Measurements from ENCODE around the gene MACROD2.
A peak's percentile ranks its signal among the peaks of the same experiment; 100 is the strongest.

Gene MACROD2

GRCh38 chr20:15645816-15646215 is 1650.5 kb downstream of the MACROD2 start:
- DNase-seq (ENCODE audit: low read depth) = peak; percentile 19
- TF ChIP-seq CTCF (conservative IDR thresholded peaks at IDR 0.05; ENCODE audit: low read depth, low read length) = no peak
- H3K4me3 ChIP-seq (ENCODE audit: low read depth, low read length) = no peak overlapping the region

- TF ChIP-seq CTCF (conservative IDR thresholded peaks at IDR 0.05; ENCODE audit: low read depth, low read length) = no peak
- no peak overlapping the region for H3K4me3 ChIP-seq (ENCODE audit: low read depth, low read length)
- no peak for DNase-seq (ENCODE audit: low read depth)
Observed at GRCh38 chr20:15653396-15654207, 1658.3 kb downstream of the MACROD2 start.

GRCh38 chr20:15654208-15654649 is 1658.9 kb downstream of the MACROD2 start:
- TF ChIP-seq CTCF (conservative IDR thresholded peaks at IDR 0.05; ENCODE audit: low read depth, low read length) = peak; percentile 73
- DNase-seq (ENCODE audit: low read depth) = peak; percentile 72
- H3K4me3 ChIP-seq (ENCODE audit: low read depth, low read length) = no peak overlapping the region

GRCh38 chr20:15655295-15655874 is 1660.1 kb downstream of the MACROD2 start:
- no peak for DNase-seq (ENCODE audit: low read depth)
- H3K4me3 ChIP-seq (ENCODE audit: low read depth, low read length) = no peak overlapping the region
- no peak for TF ChIP-seq CTCF (conservative IDR thresholded peaks at IDR 0.05; ENCODE audit: low read depth, low read length)

- DNase-seq (ENCODE audit: low read depth) = peak; percentile 25
- H3K4me3 ChIP-seq (ENCODE audit: low read depth, low read length) = no peak overlapping the region
- TF ChIP-seq CTCF (conservative IDR thresholded peaks at IDR 0.05; ENCODE audit: low read depth, low read length) = no peak
Observed at GRCh38 chr20:15656124-15656523, 1660.8 kb downstream of the MACROD2 start.

GRCh38 chr20:15658295-15658694 is 1663.0 kb downstream of the MACROD2 start:
- no peak for DNase-seq (ENCODE audit: low read depth)
- TF ChIP-seq CTCF (conservative IDR thresholded peaks at IDR 0.05; ENCODE audit: low read depth, low read length) = no peak
- H3K4me3 ChIP-seq (ENCODE audit: low read depth, low read length) = no peak overlapping the region
